GM18858 (cell line): ENCODE results near the gene TTC34.
"Not testable (repeated sequence)": the region's sequence is repeated elsewhere in the genome, so short reads cannot be mapped to it uniquely, and the experiment has no call there.

Experiments
- ATAC-seq: cut with Tn5 transposase; IDR thresholded peaks from one replicate; pipeline ENCODE4 v1.9.1; 2021; ENCODE audit not compliant: unreplicated experiment

Gene TTC34

GRCh38 chr1:2630498-2631135 lies 170.9 kb downstream of the TTC34 start:
- ATAC-seq, result no peak

- no peak for ATAC-seq
Observed at GRCh38 chr1:2629627-2630497, 171.6 kb downstream of the TTC34 start.

GRCh38 chr1:2628933-2629626 lies 172.4 kb downstream of the TTC34 start:
- ATAC-seq, result no peak

GRCh38 chr1:2628191-2628932 lies 173.1 kb downstream of the TTC34 start:
- ATAC-seq, result no peak

- no peak for ATAC-seq
Observed at GRCh38 chr1:2627746-2628145, 173.7 kb downstream of the TTC34 start.

- ATAC-seq, result not testable (repeated sequence)
Observed at GRCh38 chr1:2625748-2626147, 175.7 kb downstream of the TTC34 start.

GRCh38 chr1:2625311-2625710 lies 176.2 kb downstream of the TTC34 start:
- no peak for ATAC-seq

GRCh38 chr1:2624735-2625300 lies 176.7 kb downstream of the TTC34 start:
- ATAC-seq, result no peak

GRCh38 chr1:2623571-2624337 lies 177.7 kb downstream of the TTC34 start:
- no peak for ATAC-seq

- ATAC-seq, result no peak
Observed at GRCh38 chr1:2617971-2618470, 183.5 kb downstream of the TTC34 start.

- ATAC-seq, result no peak
Observed at GRCh38 chr1:2614145-2614544, 187.3 kb downstream of the TTC34 start.

GRCh38 chr1:2612591-2613365 lies 188.7 kb downstream of the TTC34 start:
- no peak for ATAC-seq

GRCh38 chr1:2611621-2612437 lies 189.7 kb downstream of the TTC34 start:
- ATAC-seq, result no peak

- no peak for ATAC-seq
Observed at GRCh38 chr1:2611031-2611501, 190.4 kb downstream of the TTC34 start.

GRCh38 chr1:2610036-2610959 lies 191.2 kb downstream of the TTC34 start:
- ATAC-seq, result no peak

GRCh38 chr1:2609319-2610035 lies 192.0 kb downstream of the TTC34 start:
- ATAC-seq, result no peak
